ENCODE results near the gene ADGRG3.

DNA sequence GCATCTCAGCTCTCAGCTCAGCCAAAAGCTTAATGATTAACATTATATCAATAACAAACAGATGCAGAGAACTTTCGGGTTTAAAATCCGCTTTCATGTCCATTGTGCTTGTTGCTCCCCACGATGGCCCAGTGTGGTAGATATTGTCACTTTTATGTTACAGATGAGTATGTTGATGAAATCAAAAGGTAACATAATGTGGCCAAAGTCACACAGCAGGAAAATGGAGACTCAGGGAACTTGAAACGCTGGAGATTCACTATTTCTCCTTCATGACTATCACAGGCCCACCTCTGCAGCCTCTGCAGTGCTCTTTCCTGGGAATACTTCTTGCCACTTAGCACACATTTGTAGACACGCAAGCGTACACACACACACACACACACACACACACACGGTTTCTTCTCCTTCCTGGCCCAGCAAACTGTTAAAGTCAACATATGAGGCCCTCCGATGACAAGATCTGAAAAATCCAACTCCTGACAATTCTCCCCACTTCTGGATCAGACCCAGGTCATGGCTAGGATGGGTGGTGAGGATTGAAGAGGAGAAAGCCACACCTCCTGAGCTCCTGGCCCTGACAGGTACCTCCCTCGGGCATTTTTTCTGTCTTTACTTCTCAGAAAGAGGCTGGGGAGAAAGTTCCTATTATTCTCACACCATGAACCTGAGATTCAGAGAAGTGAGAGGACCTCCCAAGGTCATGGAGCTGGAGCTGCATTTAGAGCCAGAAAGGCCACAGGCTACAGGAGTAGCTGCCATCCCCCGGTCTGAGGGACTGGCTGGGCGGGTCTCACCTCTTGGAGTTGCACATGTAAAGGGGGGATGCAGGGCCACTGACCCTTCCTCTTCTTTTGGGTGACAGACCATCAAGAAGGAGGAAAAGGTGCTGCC is 36.2 kb downstream of the ADGRG3 start:
- no peak for TF ChIP-seq POLR2A (IDR thresholded peaks at IDR 0.05; ENCODE audit: low read depth)
- no peak for TF ChIP-seq POLR2AphosphoS5 (IDR thresholded peaks at IDR 0.05)
- TF ChIP-seq CTCF (IDR thresholded peaks at IDR 0.05), result no peak
